Liver (tissue), 9 donors: ENCODE data around the gene ASIC3. TPM values are rescaled to one million over a fixed set of nuclear protein-coding genes. Genes with fewer than 3 reads are reported as not detected.
A peak's percentile ranks its signal among the peaks of the same experiment; 100 is the strongest.

Experiments
- DNase-seq: peaks from one replicate; pipeline ENCODE4 v3.0.0-alpha.2; 2017; ENCODE audit warnings: low spot score
- H3K27ac ChIP-seq, 2 donors: one replicate each; pipeline ENCODE4 v1.7.0; 2013; ENCODE audit warnings: inconsistent platforms in 2 of 2, low read length in 2 of 2, control low read depth in 1 of 2, low read depth in 1 of 2, mild to moderate bottlenecking in 1 of 2
- H3K27me3 ChIP-seq, 4 donors: one replicate each; pipeline versions ENCODE4 v1.6.1 to v1.7.0; 2013; ENCODE audit warnings: low read length in 3 of 4, inconsistent platforms in 1 of 4, mild to moderate bottlenecking in 1 of 4, moderate library complexity in 1 of 4; ENCODE audit not compliant: control insufficient read depth in 4 of 4, insufficient read depth in 4 of 4
- H3K36me3 ChIP-seq, 4 donors: one replicate each; pipeline versions ENCODE4 v1.6.1 to v1.7.0; 2013; ENCODE audit warnings: low read length in 3 of 4, mild to moderate bottlenecking in 3 of 4, low read depth in 1 of 4, moderate library complexity in 1 of 4; ENCODE audit not compliant: control insufficient read depth in 4 of 4, insufficient read depth in 3 of 4
- H3K4me1 ChIP-seq, 4 donors: one replicate each; pipeline versions ENCODE4 v1.6.1 to v1.7.0; 2013; ENCODE audit warnings: low read length in 3 of 4, mild to moderate bottlenecking in 3 of 4, moderate library complexity in 1 of 4; ENCODE audit not compliant: control insufficient read depth in 4 of 4, insufficient read depth in 4 of 4
- H3K4me3 ChIP-seq, 3 donors: one replicate each; pipeline versions ENCODE4 v1.6.1 to v1.7.0; 2013; ENCODE audit warnings: low read length in 3 of 3, control low read depth in 1 of 3, low read depth in 1 of 3, mild to moderate bottlenecking in 1 of 3
- H3K9ac ChIP-seq, 2 donors: one replicate each; pipeline ENCODE4 v1.7.0; 2013; ENCODE audit warnings: low read length in 2 of 2, mild to moderate bottlenecking in 2 of 2, moderate library complexity in 2 of 2, control low read depth in 1 of 2, low read depth in 1 of 2
- H3K9me3 ChIP-seq, 4 donors: one replicate each; pipeline versions ENCODE4 v1.6.1 to v1.7.0; 2013; ENCODE audit warnings: low read length in 3 of 4; ENCODE audit not compliant: control insufficient read depth in 4 of 4
- ATF3 ChIP-seq: IDR thresholded peaks from 2 replicates; pipeline ENCODE4 v1.6.1; 2016; ENCODE audit warnings: antibody characterized with exemption
- CTCF ChIP-seq: fragments of 150-350 bp; IDR thresholded peaks from 2 replicates; pipeline ENCODE4 v1.5.1; 2017; ENCODE audit warnings: improper control_type of control experiment, low read depth, low read length; ENCODE audit not compliant: missing input control
- EGR1 ChIP-seq, 2 donors: IDR thresholded peaks; 2 replicates each; pipeline ENCODE4 v1.6.1; 2016 to 2018; ENCODE audit warnings: antibody characterized with exemption in 2 of 2, low read depth in 2 of 2
- FOXA1 ChIP-seq: IDR thresholded peaks from 2 replicates; pipeline ENCODE4 v1.6.1; 2016; ENCODE audit warnings: antibody characterized with exemption
- FOXA2 ChIP-seq: IDR thresholded peaks from 2 replicates; pipeline ENCODE4 v1.6.1; 2016; ENCODE audit warnings: antibody characterized with exemption
- GABPA ChIP-seq, 2 donors: IDR thresholded peaks in 1 of 2; conservative IDR thresholded peaks in 1 of 2; 2 replicates each; pipeline ENCODE4 v1.6.1; 2016; ENCODE audit warnings: antibody characterized with exemption in 2 of 2, mild to moderate bottlenecking in 1 of 2, moderate library complexity in 1 of 2
- HNF4A ChIP-seq, 2 donors: conservative IDR thresholded peaks; 2 replicates each; pipeline ENCODE4 v1.6.1; 2016; ENCODE audit warnings: antibody characterized with exemption in 2 of 2, mild to moderate bottlenecking in 2 of 2
- HNF4G ChIP-seq: IDR thresholded peaks from 2 replicates; pipeline ENCODE4 v1.6.1; 2016; ENCODE audit warnings: antibody characterized with exemption
- JUND ChIP-seq, 2 donors: IDR thresholded peaks; 2 replicates each; pipeline ENCODE4 v1.6.1; 2016; ENCODE audit warnings: antibody characterized with exemption in 2 of 2
- MAX ChIP-seq: IDR thresholded peaks from 2 replicates; pipeline ENCODE4 v1.6.1; 2016; ENCODE audit warnings: antibody characterized with exemption
- NR2F2 ChIP-seq: IDR thresholded peaks from 2 replicates; pipeline ENCODE4 v1.6.1; 2016; ENCODE audit warnings: antibody characterized with exemption
- RAD21 ChIP-seq, 2 donors: IDR thresholded peaks; 2 replicates each; pipeline ENCODE4 v1.6.1; 2016; ENCODE audit warnings: antibody characterized with exemption in 2 of 2, mild to moderate bottlenecking in 2 of 2
- REST ChIP-seq: IDR thresholded peaks from 2 replicates; pipeline ENCODE4 v1.6.1; 2016; ENCODE audit warnings: antibody characterized with exemption, mild to moderate bottlenecking
- RXRA ChIP-seq, 2 donors: IDR thresholded peaks; 2 replicates each; pipeline ENCODE4 v1.6.1; 2017 to 2018; ENCODE audit warnings: antibody characterized with exemption in 2 of 2, mild to moderate bottlenecking in 1 of 2
- SP1 ChIP-seq: IDR thresholded peaks from 2 replicates; pipeline ENCODE4 v1.6.1; 2018; ENCODE audit warnings: antibody characterized with exemption, mild to moderate bottlenecking
- YY1 ChIP-seq: IDR thresholded peaks from 2 replicates; pipeline ENCODE4 v1.6.1; 2016; ENCODE audit warnings: antibody characterized with exemption, mild to moderate bottlenecking
- WGBS: extraction: QIAGEN DNeasy Blood & Tissue Kit; methylation state at CpG from one replicate; pipeline ENCODE4 v1.1.7; 2013; 5-methylcytosine and 5-hydroxymethylcytosine counted together
- polyA plus RNA-seq, 2 donors: library from polyadenylated mRNA; stranded (reverse) in 1 of 2; unstranded in 1 of 2; fragments of 200-250 nt in 1 of 2; fragments of >200 nt in 1 of 2; fragmentation: Nextera tagmentation in 1 of 2; extraction: Ambion mirVana in 1 of 2; gene quantifications; one replicate each; pipeline versions ENCODE4 v1.2.1 to v1.2.3, GENCODE V29; 2013 to 2015
- total RNA-seq, 2 donors: library from RNA; depleted of rRNA; stranded (reverse); fragments of >200 nt; gene quantifications; one replicate each; pipeline ENCODE4 v1.2.3, GENCODE V29; 2014
- donor health status: healthy.
- donor health status: healthy.
- donor health status: healthy.
- donor health status: healthy.
- donor health status: healthy.

ASIC3 gene
- total and polyA plus RNA-seq, 4 donors = 0.05 to 1.0 (median 0.39) TPM

GRCh38 chr7:151018421-151019129, 29.8 kb upstream of the ASIC3 start (continued):
- TF ChIP-seq RXRA (IDR thresholded peaks at IDR 0.05) = no peak

GRCh38 chr7:151019130-151019447, 29.2 kb upstream of the ASIC3 start:
- no peak overlapping the region for H3K27ac ChIP-seq
- TF ChIP-seq GABPA (IDR thresholded peaks at IDR 0.05 in 1 of 2, conservative IDR thresholded peaks at IDR 0.05 in 1 of 2) (no peak), EGR1 (IDR thresholded peaks at IDR 0.05; ENCODE audit: low read depth in 2 of 2) (no peak), RAD21 (IDR thresholded peaks at IDR 0.05) (no peak), HNF4G (no peak), FOXA1 (no peak), ATF3 (no peak)
- peaks cover 6 to 15% (median 10%) of the 10 kb centered on the region in 4 donors for H3K4me1 ChIP-seq
- no peaks in the 10 kb centered on the region for H3K9me3 ChIP-seq
- peaks cover 0 to 2% (median 0%) of the 10 kb centered on the region in 4 donors for H3K27me3 ChIP-seq
- no peaks in the 10 kb centered on the region for H3K36me3 ChIP-seq
- peak overlapping the region in 1 of 3 donors; percentile 26 for H3K4me3 ChIP-seq
- no peak overlapping the region for H3K9ac ChIP-seq
- 14% methylated on average over 20 of the region's 20 CpGs for WGBS
- no peak for DNase-seq

GRCh38 chr7:151020231-151020630, 28.1 kb upstream of the ASIC3 start:
- H3K27ac ChIP-seq = no peak overlapping the region
- no peaks in the 10 kb centered on the region for H3K36me3 ChIP-seq
- 58% methylated on average over 7 of the region's 7 CpGs for WGBS
- no peak for DNase-seq
- H3K9me3 ChIP-seq = no peaks in the 10 kb centered on the region
- H3K9ac ChIP-seq = no peak overlapping the region
- peaks cover 0 to 1% (median 0%) of the 10 kb centered on the region in 4 donors for H3K27me3 ChIP-seq
- peaks cover 6 to 15% (median 10%) of the 10 kb centered on the region in 4 donors for H3K4me1 ChIP-seq
- no peak for TF ChIP-seq RXRA (IDR thresholded peaks at IDR 0.05)
- no peak for TF ChIP-seq RAD21 (IDR thresholded peaks at IDR 0.05)
- no peak for TF ChIP-seq FOXA1
- no peak for TF ChIP-seq GABPA (IDR thresholded peaks at IDR 0.05 in 1 of 2, conservative IDR thresholded peaks at IDR 0.05 in 1 of 2)
- no peak for TF ChIP-seq ATF3
- TF ChIP-seq NR2F2 = no peak
- TF ChIP-seq SP1 = no peak
- no peak for TF ChIP-seq FOXA2
- TF ChIP-seq CTCF = no peak
- no peak for TF ChIP-seq HNF4A (conservative IDR thresholded peaks at IDR 0.05)
- no peak for TF ChIP-seq EGR1 (IDR thresholded peaks at IDR 0.05; ENCODE audit: low read depth in 2 of 2)
- no peak for TF ChIP-seq YY1
- no peak for TF ChIP-seq JUND (IDR thresholded peaks at IDR 0.05)
- no peak for TF ChIP-seq REST
- TF ChIP-seq MAX = no peak
- no peak overlapping the region for H3K4me3 ChIP-seq
